HG02610 (cell line): ENCODE measurements around the gene PCSK6.

Experiments
- ATAC-seq: cut with Tn5 transposase; IDR thresholded peaks from one replicate; pipeline ENCODE4 v1.9.1; 2021; ENCODE audit warnings: mild to moderate bottlenecking, moderate library complexity; ENCODE audit not compliant: unreplicated experiment

PCSK6 gene

GRCh38 chr15:101264011-101264410, 225.5 kb downstream of the PCSK6 start:
- ATAC-seq: no peak

- no peak for ATAC-seq
Observed at GRCh38 chr15:101262551-101262950, 227.0 kb downstream of the PCSK6 start.

GRCh38 chr15:101258238-101259144, 231.0 kb downstream of the PCSK6 start:
- ATAC-seq: peak; percentile 46

- no peak for ATAC-seq
Observed at GRCh38 chr15:101256757-101257156, 232.8 kb downstream of the PCSK6 start.

GRCh38 chr15:101255615-101256241, 233.8 kb downstream of the PCSK6 start:
- ATAC-seq: no peak

- no peak for ATAC-seq
Observed at GRCh38 chr15:101255051-101255395, 234.5 kb downstream of the PCSK6 start.

- ATAC-seq: no peak
Observed at GRCh38 chr15:101254157-101255050, 235.1 kb downstream of the PCSK6 start.
